ENCODE measurements around the gene DCHS1. TPM values are rescaled to one million over a fixed set of nuclear protein-coding genes. Genes with fewer than 3 reads are reported as not detected.

DCHS1 gene
- total and polyA plus RNA-seq, 5 donors from 2014 or later = 0.49 to 2.4 (median 1.1) TPM

DNA sequence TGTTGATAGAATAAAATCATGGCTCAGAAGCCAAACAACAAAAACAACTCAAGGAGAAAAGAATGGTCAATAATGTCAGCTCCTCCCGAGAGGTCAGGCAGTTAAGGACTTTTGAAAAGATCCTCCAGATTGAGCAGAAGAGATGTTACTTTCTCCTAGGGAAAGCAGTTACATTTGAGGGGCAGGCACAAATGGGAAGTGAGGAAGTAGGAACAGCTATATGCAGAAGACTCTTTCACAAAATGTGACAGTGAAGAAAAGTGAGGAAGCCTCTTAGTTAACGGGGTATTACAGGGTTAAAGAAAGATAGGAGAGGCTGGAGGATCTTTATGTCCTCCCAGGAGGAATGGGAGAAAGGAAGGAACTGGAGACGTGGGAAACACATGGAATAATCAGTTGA is 3.4 kb downstream of the DCHS1 start:
- peaks cover 18% of the 10 kb centered on the region for H3K4me1 ChIP-seq (ENCODE audit: control insufficient read depth, insufficient read depth, low read length, poor library complexity, severe bottlenecking)
- no peaks in the 10 kb centered on the region for H3K36me3 Mint-ChIP-seq
- peaks cover 23% of the 10 kb centered on the region for H3K27me3 ChIP-seq (ENCODE audit: control insufficient read depth, insufficient read depth, low read length)
- H3K9me3 Mint-ChIP-seq = peaks cover 0 to 2% (median 0%) of the 10 kb centered on the region in 7 donors
- H3K27ac ChIP-seq (ENCODE audit: insufficient read depth, low read length, poor library complexity, severe bottlenecking) = no peak overlapping the region
- no peaks in the 10 kb centered on the region for H3K36me3 ChIP-seq (ENCODE audit: control insufficient read depth, insufficient read depth, low read length)
- H3K4me3 Mint-ChIP-seq = no peak overlapping the region
- peaks cover 0 to 11% (median 1%) of the 10 kb centered on the region in 4 donors for H3K4me1 Mint-ChIP-seq
- peaks cover 14% of the 10 kb centered on the region for H3K27me3 Mint-ChIP-seq
- ATAC-seq (ENCODE audit: low read depth in 2 of 2) = no peak
- no peak overlapping the region for H3K27ac Mint-ChIP-seq
- no peaks in the 10 kb centered on the region for H3K9me3 ChIP-seq (ENCODE audit: control insufficient read depth in 2 of 2, low read length in 2 of 2)
- H3K4me3 ChIP-seq (ENCODE audit: low read depth, low read length) = no peak overlapping the region
- DNase-seq = no peak

DNA sequence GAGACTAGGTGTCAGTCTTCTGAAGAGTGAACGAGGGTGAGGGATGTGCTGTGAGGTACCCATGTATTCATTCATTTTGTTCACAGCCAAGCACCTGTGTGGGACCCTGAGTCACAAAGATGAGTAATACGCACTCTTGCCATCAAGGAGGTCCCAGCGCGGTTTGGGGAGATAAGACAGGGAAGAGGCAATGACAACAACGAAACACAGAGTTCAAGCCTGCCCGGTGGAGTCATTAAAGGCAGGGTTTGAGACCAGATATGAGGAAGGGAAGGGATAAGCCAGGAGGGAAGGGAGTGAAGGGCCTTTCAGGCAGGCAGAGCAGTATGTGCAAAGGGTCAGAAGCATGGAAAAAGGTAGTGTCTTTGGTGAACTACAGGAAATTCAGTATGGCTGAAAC is 4.6 kb downstream of the DCHS1 start:
- Mint-ChIP-seq H3K4me3 (no peak overlapping the region), H3K4me1 (peaks cover 0 to 1% (median under 1%) of the 10 kb centered on the region in 4 donors), H3K27me3 (peaks cover 2% of the 10 kb centered on the region), H3K9me3 (no peaks in the 10 kb centered on the region), H3K36me3 (no peaks in the 10 kb centered on the region), H3K27ac (no peak overlapping the region)
- peaks cover 16% of the 10 kb centered on the region for H3K27me3 ChIP-seq (ENCODE audit: control insufficient read depth, insufficient read depth, low read length)
- H3K27ac ChIP-seq (ENCODE audit: insufficient read depth, low read length, poor library complexity, severe bottlenecking) = no peak overlapping the region
- peaks cover 31% of the 10 kb centered on the region for H3K4me1 ChIP-seq (ENCODE audit: control insufficient read depth, insufficient read depth, low read length, poor library complexity, severe bottlenecking)
- ATAC-seq (ENCODE audit: low read depth in 2 of 2) (no peak), DNase-seq (no peak)
- H3K36me3 ChIP-seq (ENCODE audit: control insufficient read depth, insufficient read depth, low read length) = no peaks in the 10 kb centered on the region
- H3K9me3 ChIP-seq (ENCODE audit: control insufficient read depth in 2 of 2, low read length in 2 of 2) = no peaks in the 10 kb centered on the region
- H3K4me3 ChIP-seq (ENCODE audit: low read depth, low read length) = no peak overlapping the region

DNA sequence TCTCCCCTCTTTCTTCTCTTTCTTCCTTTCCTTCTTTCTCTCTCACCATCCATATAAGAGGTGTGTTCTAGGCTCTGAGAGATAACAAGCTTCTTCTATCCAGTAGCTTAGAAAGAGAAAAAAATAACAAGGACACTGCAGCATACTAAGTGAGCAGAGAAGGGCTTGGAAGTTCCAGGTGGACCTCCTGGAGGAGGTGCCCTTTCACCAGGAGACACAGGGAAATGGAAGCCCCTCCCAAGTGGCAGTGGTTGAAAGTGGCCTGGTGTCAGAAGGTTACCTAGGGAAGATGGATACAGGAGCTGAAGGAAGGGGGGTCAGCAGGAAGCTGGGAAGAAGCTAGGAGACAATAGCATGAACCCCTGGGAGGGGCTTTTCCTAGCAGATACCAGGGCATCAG is 5.5 kb downstream of the DCHS1 start:
- H3K27ac ChIP-seq (ENCODE audit: insufficient read depth, low read length, poor library complexity, severe bottlenecking) = no peak overlapping the region
- H3K27me3 ChIP-seq (ENCODE audit: control insufficient read depth, insufficient read depth, low read length) = peaks cover 15% of the 10 kb centered on the region
- no peaks in the 10 kb centered on the region for H3K36me3 ChIP-seq (ENCODE audit: control insufficient read depth, insufficient read depth, low read length)
- Mint-ChIP-seq H3K4me1 (no peaks in the 10 kb centered on the region), H3K27ac (no peak overlapping the region), H3K9me3 (no peaks in the 10 kb centered on the region), H3K36me3 (no peaks in the 10 kb centered on the region), H3K4me3 (no peak overlapping the region), H3K27me3 (no peaks in the 10 kb centered on the region)
- H3K4me1 ChIP-seq (ENCODE audit: control insufficient read depth, insufficient read depth, low read length, poor library complexity, severe bottlenecking) = peaks cover 38% of the 10 kb centered on the region
- no peak overlapping the region for H3K4me3 ChIP-seq (ENCODE audit: low read depth, low read length)
- ATAC-seq (ENCODE audit: low read depth in 2 of 2) (no peak), DNase-seq (no peak)
- H3K9me3 ChIP-seq (ENCODE audit: control insufficient read depth in 2 of 2, low read length in 2 of 2) = no peaks in the 10 kb centered on the region

DNA sequence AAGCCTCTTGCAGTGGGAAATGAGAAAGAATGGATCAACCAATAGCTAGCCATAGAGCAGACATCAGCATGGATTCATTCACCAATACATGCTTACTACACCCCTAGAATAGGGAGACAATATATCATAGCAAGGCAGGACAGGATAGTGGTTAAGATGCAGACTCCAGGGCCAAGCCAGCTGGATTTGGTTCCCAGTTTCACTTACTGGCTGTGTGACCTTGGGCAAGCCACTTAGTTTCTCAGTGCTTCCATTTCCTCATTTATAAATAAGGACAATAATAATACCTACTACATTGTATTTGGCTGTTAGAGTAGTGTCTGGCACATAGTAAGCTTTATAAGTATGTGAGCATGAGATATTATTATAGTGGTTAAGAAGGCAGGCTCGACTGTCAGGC is 7.1 kb downstream of the DCHS1 start:
- Mint-ChIP-seq H3K4me3 (no peak overlapping the region), H3K9me3 (no peaks in the 10 kb centered on the region), H3K4me1 (no peaks in the 10 kb centered on the region), H3K36me3 (no peaks in the 10 kb centered on the region), H3K27me3 (no peaks in the 10 kb centered on the region), H3K27ac (no peak overlapping the region)
- Histone ChIP-seq H3K4me1 (ENCODE audit: control insufficient read depth, insufficient read depth, low read length, poor library complexity, severe bottlenecking) (peaks cover 43% of the 10 kb centered on the region), H3K36me3 (ENCODE audit: control insufficient read depth, insufficient read depth, low read length) (no peaks in the 10 kb centered on the region), H3K4me3 (ENCODE audit: low read depth, low read length) (no peak overlapping the region), H3K9me3 (ENCODE audit: control insufficient read depth in 2 of 2, low read length in 2 of 2) (no peaks in the 10 kb centered on the region), H3K27me3 (ENCODE audit: control insufficient read depth, insufficient read depth, low read length) (peaks cover 13% of the 10 kb centered on the region), H3K27ac (ENCODE audit: insufficient read depth, low read length, poor library complexity, severe bottlenecking) (peak overlapping the region; percentile 14)
- ATAC-seq (ENCODE audit: low read depth in 2 of 2) (no peak), DNase-seq (no peak)

DNA sequence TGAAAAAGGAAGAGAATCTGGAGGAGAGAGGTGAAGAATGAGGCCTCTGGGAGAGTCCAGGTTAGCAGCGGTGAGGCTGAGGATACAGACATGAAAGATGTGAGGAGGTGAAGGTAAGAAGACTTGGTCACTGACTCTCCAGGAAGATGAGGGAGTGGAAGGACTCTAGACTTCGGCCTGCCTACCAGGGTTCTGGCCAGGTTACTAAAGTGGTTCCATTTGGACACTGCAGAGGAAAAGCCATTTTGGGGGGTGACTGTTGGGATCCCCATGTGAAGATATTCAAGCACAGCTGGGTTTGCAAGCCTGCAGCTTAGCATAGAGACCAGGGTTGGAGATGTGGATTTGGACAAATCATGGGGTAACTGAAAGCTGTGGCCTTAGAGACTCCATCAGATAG is 7.8 kb downstream of the DCHS1 start:
- Histone ChIP-seq H3K36me3 (ENCODE audit: control insufficient read depth, insufficient read depth, low read length) (no peaks in the 10 kb centered on the region), H3K27me3 (ENCODE audit: control insufficient read depth, insufficient read depth, low read length) (peaks cover 13% of the 10 kb centered on the region), H3K9me3 (ENCODE audit: control insufficient read depth in 2 of 2, low read length in 2 of 2) (no peaks in the 10 kb centered on the region), H3K4me3 (ENCODE audit: low read depth, low read length) (no peak overlapping the region), H3K27ac (ENCODE audit: insufficient read depth, low read length, poor library complexity, severe bottlenecking) (peak overlapping the region; percentile 38), H3K4me1 (ENCODE audit: control insufficient read depth, insufficient read depth, low read length, poor library complexity, severe bottlenecking) (peaks cover 46% of the 10 kb centered on the region)
- no peaks in the 10 kb centered on the region for H3K4me1 Mint-ChIP-seq
- DNase-seq (no peak), ATAC-seq (ENCODE audit: low read depth in 2 of 2) (no peak)
- no peaks in the 10 kb centered on the region for H3K27me3 Mint-ChIP-seq
- no peaks in the 10 kb centered on the region for H3K9me3 Mint-ChIP-seq
- H3K4me3 Mint-ChIP-seq = no peak overlapping the region
- H3K36me3 Mint-ChIP-seq = no peaks in the 10 kb centered on the region
- no peak overlapping the region for H3K27ac Mint-ChIP-seq

DNA sequence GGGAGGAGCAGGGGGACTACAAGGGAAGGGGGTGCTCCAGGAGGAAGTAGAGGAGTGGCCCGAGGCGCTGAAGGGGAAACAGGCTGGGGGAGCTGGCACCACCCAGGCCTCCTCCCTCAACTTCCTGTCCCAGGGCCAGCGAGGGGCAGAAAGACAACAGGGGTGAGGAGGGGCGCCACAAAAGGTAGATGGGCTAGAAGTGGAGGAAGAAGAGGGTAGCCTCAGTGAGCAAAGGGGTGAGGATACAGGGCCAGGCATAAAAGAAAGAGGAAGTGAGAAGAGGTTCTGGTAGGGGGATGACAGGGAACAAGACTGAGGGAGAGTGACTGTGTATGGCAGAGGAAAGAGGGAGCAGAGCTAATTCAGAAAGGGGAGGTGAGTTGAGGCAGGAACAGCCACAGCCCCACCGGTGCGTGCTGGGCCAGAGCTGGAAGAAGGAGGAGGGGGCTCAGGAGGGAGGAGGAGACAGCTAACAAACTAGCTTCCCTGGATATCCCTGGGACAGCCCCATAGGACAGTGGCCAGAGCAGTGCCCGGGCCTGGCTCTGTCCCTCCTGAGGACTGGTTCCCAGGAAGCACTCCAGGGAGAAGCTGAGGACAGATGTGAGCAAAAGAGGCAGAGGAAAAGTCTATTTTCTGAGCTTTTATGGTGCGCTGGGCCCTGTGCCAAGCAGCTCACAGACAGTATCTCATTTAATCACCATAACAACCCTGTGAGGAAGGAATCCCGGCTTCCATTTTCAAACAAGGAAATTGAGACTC is 8.5 kb downstream of the DCHS1 start:
- Mint-ChIP-seq H3K4me3 (no peak overlapping the region), H3K27ac (no peak overlapping the region), H3K4me1 (no peaks in the 10 kb centered on the region), H3K27me3 (no peaks in the 10 kb centered on the region), H3K36me3 (no peaks in the 10 kb centered on the region), H3K9me3 (no peaks in the 10 kb centered on the region)
- peak in 2 of 3 donors; percentile 34 to 82 for DNase-seq
- Histone ChIP-seq H3K4me3 (ENCODE audit: low read depth, low read length) (peak overlapping the region; percentile 39), H3K27me3 (ENCODE audit: control insufficient read depth, insufficient read depth, low read length) (peaks cover 7% of the 10 kb centered on the region), H3K27ac (ENCODE audit: insufficient read depth, low read length, poor library complexity, severe bottlenecking) (peak overlapping the region; percentile 81), H3K9me3 (ENCODE audit: control insufficient read depth in 2 of 2, low read length in 2 of 2) (no peaks in the 10 kb centered on the region), H3K36me3 (ENCODE audit: control insufficient read depth, insufficient read depth, low read length) (no peaks in the 10 kb centered on the region), H3K4me1 (ENCODE audit: control insufficient read depth, insufficient read depth, low read length, poor library complexity, severe bottlenecking) (peaks cover 49% of the 10 kb centered on the region)
- peak; percentile 62 to 69 for ATAC-seq (ENCODE audit: low read depth in 2 of 2)

DNA sequence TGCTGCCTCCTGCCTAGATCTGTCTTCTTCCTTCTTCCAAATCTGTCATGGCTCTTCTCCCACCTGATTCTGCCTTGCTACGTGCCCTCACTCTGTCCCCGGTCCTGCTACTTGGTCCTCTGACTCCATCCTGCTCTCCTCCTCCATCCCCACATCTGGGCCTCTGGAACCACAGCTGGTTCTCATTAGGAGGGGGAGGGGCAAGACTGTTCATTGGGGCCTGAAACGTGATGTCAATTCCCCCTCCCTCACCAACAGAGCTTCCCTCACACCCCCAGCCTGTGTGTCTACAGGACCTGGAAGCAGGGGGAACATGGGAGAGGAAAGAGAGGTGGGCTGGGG is 9.1 kb downstream of the DCHS1 start:
- H3K4me3 ChIP-seq (ENCODE audit: low read depth, low read length) = peak overlapping the region; percentile 49
- Mint-ChIP-seq H3K4me1 (no peaks in the 10 kb centered on the region), H3K4me3 (no peak overlapping the region), H3K36me3 (no peaks in the 10 kb centered on the region), H3K27ac (no peak overlapping the region), H3K27me3 (no peaks in the 10 kb centered on the region), H3K9me3 (no peaks in the 10 kb centered on the region)
- H3K9me3 ChIP-seq (ENCODE audit: control insufficient read depth in 2 of 2, low read length in 2 of 2) = no peaks in the 10 kb centered on the region
- no peaks in the 10 kb centered on the region for H3K36me3 ChIP-seq (ENCODE audit: control insufficient read depth, insufficient read depth, low read length)
- H3K27me3 ChIP-seq (ENCODE audit: control insufficient read depth, insufficient read depth, low read length) = peaks cover 7% of the 10 kb centered on the region
- no peak for DNase-seq
- H3K27ac ChIP-seq (ENCODE audit: insufficient read depth, low read length, poor library complexity, severe bottlenecking) = peak overlapping the region; percentile 81
- peak in 1 of 2 donors; percentile 7 for ATAC-seq (ENCODE audit: low read depth in 2 of 2)
- H3K4me1 ChIP-seq (ENCODE audit: control insufficient read depth, insufficient read depth, low read length, poor library complexity, severe bottlenecking) = peaks cover 49% of the 10 kb centered on the region

DNA sequence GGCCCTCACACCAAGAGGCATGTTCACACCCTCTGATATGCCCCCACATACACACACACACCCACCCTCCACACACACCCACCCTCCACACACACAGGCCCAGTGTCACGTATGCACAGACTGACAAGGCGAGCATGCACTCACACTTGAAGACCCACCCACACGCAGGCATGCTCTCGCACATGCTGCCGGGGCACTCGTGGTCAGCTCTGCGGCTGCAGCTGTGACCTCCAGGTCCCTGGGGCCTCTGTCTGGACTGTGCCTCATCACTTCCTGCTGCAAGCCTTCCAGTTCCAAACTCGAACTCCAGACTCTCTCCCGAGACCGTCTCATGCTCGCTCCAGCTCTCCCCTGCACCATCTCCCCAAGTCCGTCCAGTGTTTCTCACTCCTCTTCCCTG is 9.5 kb downstream of the DCHS1 start:
- H3K4me1 ChIP-seq (ENCODE audit: control insufficient read depth, insufficient read depth, low read length, poor library complexity, severe bottlenecking) = peaks cover 49% of the 10 kb centered on the region
- no peak overlapping the region for H3K27ac Mint-ChIP-seq

More for the DNA sequence above, 9.5 kb downstream of the DCHS1 start:
- peak overlapping the region in 1 of 4 donors; percentile 46 for H3K4me3 Mint-ChIP-seq
- Histone ChIP-seq H3K27me3 (ENCODE audit: control insufficient read depth, insufficient read depth, low read length) (peaks cover 5% of the 10 kb centered on the region), H3K4me3 (ENCODE audit: low read depth, low read length) (peak overlapping the region; percentile 49), H3K27ac (ENCODE audit: insufficient read depth, low read length, poor library complexity, severe bottlenecking) (peak overlapping the region; percentile 81), H3K9me3 (ENCODE audit: control insufficient read depth in 2 of 2, low read length in 2 of 2) (no peaks in the 10 kb centered on the region), H3K36me3 (ENCODE audit: control insufficient read depth, insufficient read depth, low read length) (no peaks in the 10 kb centered on the region)
- ATAC-seq (ENCODE audit: low read depth in 2 of 2) (no peak), DNase-seq (no peak)
- no peaks in the 10 kb centered on the region for H3K4me1 Mint-ChIP-seq
- H3K9me3 Mint-ChIP-seq = no peaks in the 10 kb centered on the region
- H3K27me3 Mint-ChIP-seq = no peaks in the 10 kb centered on the region
- no peaks in the 10 kb centered on the region for H3K36me3 Mint-ChIP-seq

All from CD4-positive, CD25-positive, alpha-beta regulatory T cell (primary cell).